ENCODE measurements around the gene OCA2.

- TF ChIP-seq, protein P1, sequence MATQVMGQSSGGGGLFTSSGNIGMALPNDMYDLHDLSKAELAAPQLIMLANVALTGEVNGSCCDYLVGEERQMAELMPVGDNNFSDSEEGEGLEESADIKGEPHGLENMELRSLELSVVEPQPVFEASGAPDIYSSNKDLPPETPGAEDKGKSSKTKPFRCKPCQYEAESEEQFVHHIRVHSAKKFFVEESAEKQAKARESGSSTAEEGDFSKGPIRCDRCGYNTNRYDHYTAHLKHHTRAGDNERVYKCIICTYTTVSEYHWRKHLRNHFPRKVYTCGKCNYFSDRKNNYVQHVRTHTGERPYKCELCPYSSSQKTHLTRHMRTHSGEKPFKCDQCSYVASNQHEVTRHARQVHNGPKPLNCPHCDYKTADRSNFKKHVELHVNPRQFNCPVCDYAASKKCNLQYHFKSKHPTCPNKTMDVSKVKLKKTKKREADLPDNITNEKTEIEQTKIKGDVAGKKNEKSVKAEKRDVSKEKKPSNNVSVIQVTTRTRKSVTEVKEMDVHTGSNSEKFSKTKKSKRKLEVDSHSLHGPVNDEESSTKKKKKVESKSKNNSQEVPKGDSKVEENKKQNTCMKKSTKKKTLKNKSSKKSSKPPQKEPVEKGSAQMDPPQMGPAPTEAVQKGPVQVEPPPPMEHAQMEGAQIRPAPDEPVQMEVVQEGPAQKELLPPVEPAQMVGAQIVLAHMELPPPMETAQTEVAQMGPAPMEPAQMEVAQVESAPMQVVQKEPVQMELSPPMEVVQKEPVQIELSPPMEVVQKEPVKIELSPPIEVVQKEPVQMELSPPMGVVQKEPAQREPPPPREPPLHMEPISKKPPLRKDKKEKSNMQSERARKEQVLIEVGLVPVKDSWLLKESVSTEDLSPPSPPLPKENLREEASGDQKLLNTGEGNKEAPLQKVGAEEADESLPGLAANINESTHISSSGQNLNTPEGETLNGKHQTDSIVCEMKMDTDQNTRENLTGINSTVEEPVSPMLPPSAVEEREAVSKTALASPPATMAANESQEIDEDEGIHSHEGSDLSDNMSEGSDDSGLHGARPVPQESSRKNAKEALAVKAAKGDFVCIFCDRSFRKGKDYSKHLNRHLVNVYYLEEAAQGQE (IDR thresholded peaks at IDR 0.05; ENCODE audit: low read depth), result no peak
- TF ChIP-seq CREB1 (IDR thresholded peaks at IDR 0.05; ENCODE audit: low read depth) (no peak), RAD21 (IDR thresholded peaks at IDR 0.05; ENCODE audit: low read depth) (no peak), FOXM1 (IDR thresholded peaks at IDR 0.05; ENCODE audit: borderline replicate concordance, low read depth) (no peak), EGR1 (IDR thresholded peaks at IDR 0.05) (no peak), YY1 (IDR thresholded peaks at IDR 0.05; ENCODE audit: low read depth) (no peak), NFIC (IDR thresholded peaks at IDR 0.05) (no peak), TCF12 (IDR thresholded peaks at IDR 0.05; ENCODE audit: low read depth) (no peak), TEAD4 (IDR thresholded peaks at IDR 0.05) (no peak), TAF1 (IDR thresholded peaks at IDR 0.05; ENCODE audit: low read depth) (no peak), USF1 (IDR thresholded peaks at IDR 0.05) (no peak), CEBPB (IDR thresholded peaks at IDR 0.05) (no peak), EP300 (IDR thresholded peaks at IDR 0.05; ENCODE audit: borderline replicate concordance) (no peak)
Measured at GRCh38 chr15:28033443-28033842, 65.7 kb downstream of the OCA2 start.
